HuH-7.5 (cell line): Measurements from ENCODE around the gene IP6K2.
A peak's percentile ranks its signal among the peaks of the same experiment; 100 is the strongest.
"Not testable (repeated sequence)": the region's sequence is repeated elsewhere in the genome, so short reads cannot be mapped to it uniquely, and the experiment has no call there.

ENCODE experiments used
- DNase-seq: peaks from one replicate; pipeline ENCODE4 v3.0.0; 2011; ENCODE audit warnings: low spot score

The IP6K2 gene

DNA sequence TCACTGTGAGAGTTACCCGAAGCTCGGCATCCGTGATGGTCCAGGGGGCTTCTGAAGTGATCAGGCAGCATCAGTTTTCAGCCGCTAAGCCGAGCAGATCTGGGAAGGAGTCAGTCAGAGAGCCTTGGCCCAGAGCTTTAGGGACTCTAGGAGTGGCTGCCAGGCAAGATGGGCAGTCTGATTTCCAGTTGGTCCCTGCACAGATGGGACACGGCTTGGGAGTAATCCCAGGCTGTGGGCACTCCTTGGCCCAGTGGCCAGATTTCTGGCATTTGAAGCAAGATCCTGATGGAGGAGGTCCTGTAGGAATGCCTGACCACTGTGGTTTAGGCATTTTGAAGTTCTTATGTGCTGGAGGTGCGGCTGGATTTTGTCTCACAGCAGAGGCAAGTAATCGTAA, 10.5 kb upstream of the IP6K2 start:
- DNase-seq = no peak

DNA sequence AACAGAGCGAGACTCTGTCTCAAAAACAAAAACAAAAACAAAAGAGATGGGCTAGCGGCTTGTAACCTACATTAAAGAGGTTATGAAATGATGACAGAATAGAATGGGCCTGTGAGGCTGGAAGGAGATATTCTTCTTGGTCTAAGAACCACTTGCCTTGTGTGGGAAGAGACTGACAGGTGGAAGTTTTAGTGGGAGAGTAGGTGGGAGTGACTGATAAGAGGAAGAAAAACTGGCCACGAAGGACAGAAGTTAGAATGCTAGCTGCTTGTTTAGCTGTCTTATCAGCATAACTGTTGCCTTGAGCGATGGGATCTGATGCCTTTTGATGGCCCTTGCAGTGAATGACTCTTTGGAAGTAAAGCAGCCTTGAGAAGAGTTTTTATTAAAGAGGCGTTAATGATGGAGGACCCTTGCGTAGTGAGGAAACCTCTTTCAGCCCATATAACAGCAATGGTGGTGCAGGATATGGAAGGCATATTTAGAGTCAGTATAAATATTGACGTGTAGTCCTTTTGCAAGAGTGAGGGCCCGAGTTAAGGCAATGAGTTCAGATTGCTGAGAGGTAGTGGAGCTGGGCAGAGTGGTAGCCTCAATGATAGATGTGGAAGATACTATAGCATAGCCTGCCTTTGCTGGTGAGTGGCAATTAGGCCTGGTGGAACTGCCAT, 8.3 kb upstream of the IP6K2 start:
- DNase-seq = not testable (repeated sequence)

DNA sequence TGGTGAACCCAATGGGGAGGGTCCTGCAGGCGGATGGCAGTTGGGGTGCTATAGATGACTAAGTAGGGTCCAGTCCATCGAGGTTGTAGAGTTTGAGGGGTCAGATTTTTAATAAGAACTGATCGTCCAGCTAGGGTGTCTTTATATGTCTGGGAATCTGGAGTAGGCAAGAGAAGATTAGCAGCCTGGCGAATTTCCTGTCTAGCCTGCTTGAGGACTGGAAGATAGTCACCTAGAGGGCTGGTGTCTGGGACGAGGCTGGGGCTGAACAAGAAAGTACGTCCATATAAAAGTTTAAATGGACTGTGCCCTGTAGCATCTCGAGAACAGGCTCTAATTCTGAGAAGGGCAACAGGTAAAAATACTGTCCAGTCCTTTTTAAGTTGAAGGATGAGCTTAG, 6.7 kb upstream of the IP6K2 start:
- DNase-seq = no peak

DNA sequence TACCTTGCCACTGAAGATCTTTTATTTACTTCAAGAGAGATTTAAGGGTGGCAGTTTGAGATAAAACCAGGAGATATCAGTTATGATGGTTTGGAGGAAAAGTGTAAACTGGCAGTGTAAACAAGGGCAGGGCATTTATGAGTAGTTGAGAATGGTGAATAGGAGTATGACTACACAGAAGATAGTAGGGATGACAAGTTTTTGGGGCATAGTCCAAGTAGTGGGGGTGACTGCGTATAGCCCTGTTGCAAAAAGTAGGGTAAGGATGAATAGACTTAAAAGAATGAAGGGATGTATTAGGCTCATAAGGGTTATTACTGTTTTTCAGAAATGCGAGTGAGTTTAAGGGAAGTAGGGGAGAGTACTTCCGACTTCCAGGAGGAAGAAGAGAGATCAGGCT, 6.3 kb upstream of the IP6K2 start:
- DNase-seq = not testable (repeated sequence)

DNA sequence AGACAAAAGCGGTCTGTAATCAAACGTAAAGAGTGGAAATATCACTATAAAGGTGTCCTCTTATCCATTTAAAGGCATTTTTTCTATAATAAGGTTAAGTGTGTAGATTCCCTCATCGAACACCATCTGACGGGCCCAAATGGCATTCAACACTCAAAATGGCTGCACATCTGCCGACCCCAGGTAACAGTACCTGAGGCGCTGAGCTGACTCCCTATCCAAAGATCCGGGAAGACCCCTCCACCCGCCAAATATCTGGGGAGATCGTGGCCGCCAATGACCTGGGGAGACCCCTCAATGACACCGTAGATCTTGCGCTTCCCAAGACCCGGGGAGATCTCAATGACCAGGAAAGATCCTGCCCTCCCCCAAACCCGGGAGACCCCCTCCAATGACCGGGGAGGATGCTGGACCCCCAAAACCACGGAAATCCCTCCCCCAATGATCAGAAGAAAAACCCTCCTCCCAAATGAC, 476 bp downstream of the IP6K2 start:
- no peak for DNase-seq

DNA sequence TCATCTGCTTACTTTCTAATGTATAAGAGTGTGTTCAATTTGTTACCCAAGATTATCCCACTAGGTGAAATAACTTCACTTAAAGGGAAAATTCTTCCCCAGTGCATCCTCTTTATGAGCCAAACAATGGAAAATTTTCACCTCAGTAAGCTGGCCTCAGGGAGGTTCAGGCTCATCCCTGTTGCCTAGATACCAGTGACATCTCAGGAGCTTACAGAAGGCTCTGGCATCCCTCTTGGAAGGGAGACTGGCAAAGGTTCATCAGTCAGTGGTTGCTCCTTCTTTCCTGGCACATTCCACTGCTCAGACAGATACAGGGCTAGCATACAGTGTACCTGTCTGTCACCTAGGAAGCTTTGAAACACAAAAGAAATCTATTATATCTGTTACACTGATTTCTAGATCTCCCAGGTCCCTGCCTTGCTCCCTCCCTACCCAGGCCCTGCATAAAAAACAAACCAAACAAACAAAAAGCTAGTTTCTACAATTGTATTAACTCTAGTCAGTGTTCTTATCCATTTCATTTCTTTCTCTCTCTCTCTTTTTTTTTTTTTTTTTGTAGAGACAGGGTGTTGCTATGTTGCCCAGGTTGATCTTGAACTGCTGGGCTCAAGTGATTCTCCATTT, 1.7 kb downstream of the IP6K2 start:
- no peak for DNase-seq

DNA sequence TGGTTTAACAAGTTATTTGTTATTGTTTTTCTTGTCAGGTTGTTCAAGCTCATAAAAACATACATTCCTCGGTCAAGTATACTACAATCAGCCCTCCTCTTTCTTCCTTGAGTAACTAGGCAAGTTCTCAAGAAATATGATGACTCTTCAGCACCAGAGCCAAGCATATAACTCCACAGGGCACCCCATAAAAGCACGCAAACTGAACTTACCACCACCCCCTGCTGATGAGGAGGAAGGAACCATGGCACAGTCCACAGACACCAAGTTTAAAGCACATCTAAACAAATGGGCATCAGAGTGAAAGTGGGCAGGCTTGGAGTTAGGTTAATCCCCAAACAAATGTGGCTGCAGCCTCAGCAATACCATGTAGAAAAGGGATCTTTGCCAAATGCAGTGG, 5.3 kb downstream of the IP6K2 start:
- DNase-seq = no peak

DNA sequence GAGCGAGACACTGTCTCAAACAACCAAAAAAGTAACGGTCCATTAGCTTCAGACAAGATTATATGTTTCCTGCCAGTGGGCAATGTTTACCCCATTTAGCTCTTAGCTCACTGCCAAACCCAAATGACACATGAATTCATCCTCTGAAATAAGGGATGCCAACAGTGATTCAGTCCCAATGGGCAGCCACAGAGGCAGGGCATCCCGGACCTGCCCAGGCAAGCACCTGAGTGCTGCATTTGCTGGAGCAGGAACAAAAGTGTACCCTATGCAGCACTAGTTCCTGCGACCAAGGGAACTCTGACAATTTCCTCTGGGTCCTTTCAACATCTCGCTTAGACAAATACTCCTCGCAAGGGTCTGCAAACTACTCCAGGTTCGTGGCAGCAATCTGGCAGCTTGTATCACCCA, 8.0 kb downstream of the IP6K2 start:
- DNase-seq = no peak

DNA sequence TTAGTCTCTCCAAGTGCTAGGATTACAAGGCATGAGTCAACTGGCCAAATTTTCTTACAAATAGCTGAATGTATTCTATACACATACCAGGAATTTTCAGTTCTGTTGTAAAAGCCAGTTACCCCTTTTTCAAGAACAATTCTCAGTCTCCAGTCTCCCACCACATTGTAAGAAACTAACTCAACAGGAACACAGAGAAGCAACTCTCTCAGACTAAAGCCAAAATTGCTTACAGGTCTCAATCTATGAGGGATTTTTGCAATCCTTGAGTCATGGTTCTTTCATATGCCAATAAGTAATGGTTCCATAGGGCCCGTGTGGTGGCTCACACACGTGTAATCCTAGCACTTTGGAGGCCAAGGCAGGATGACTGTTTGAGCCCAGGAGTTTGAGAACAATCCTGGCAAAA, 8.5 kb downstream of the IP6K2 start:
- DNase-seq = no peak

DNA sequence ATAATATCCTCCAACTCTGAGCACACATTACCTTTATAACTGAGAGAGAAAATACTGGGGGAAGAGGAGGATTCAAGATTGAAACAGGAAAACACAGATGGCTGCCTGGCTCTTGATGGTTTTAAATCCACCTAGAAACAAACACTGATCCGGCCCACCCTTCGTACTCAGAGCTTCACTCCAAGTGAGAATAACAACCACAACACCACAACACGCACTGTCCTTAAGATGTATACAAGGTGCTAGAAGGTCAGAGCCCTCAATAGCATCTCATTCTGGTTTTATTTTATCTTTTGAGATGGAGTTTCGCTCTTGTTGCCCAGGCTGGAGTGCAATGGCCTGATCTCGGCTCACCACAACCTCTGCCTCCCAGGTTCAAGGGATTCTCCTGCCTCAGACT, 9.9 kb downstream of the IP6K2 start:
- DNase-seq = no peak

DNA sequence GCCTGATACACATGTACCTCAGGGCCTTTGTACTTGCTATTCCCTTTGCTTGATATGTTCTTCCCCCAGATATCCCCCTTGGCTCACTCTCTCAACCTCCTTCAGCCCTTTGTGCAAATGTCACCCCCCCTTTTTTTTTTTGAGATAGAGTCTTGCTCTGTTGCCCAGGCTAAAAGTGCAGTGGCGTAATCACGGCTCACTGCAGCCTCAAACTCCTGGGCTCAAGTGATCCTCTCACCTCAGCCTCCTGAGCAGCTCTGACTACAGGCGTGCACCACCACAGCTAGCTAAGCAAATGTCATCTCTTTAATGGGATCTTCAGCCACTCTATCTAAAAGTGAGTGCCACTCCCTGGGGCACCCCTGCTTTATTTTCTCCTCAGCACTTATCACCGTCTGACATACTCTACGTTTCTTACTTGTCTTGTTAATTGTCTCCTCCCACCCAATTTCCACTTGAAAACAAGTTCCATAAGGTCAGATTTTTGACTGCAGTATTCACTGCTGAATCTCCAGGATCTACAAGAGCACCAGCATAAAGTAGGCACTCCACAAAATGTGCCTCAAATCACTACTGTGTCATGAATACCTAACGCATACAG, 14.6 kb downstream of the IP6K2 start:
- no peak for DNase-seq

DNA sequence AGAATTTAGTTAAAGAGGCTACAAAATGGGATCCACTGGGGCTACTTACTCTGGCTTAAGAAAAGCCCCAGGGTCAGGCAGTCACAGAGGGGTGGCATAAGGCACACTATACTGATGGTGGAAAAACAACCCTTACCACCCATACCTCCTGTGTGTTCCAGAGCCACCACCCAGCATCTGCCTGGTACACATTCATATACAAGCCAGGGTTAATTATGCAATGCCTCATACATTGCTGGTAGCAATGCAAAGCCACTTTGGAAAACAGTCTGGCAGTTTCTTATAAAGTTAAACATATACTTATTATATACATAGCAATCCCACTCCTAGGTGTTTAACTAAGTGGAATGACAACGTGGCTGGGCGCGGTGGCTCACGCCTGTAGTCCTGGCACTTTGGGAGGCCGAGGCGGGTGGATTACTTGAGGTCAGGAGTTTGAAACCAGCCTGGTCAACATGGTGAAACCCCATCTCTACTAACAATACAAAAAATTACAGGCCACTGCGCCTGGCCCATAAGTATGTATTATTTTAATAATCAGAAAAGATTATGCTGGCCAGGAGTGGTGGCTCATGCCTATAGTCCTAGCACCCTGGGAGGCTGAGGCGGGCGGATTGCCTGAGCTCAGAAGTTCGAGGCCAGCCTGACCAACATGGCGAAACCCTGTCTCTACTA, 16.2 kb downstream of the IP6K2 start:
- DNase-seq = no peak

DNA sequence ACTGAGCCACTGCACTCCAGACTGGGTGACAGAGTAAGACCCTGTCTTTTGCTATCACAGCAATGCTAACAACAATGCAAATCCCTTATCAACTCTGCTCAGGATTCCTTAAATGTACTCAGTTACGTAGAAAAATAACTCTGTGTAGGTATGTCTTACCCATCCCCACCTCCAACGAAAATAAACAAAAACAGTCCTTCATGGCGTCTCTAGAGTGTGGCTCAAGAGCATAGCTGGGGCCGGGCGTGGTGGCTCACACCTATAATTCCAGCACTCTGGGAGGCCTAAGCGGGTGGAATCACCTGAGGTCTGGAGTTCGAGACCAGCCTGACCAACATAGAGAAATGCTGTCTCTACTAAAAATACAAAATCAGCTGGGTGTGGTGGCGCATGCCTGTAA, 18.1 kb downstream of the IP6K2 start:
- no peak for DNase-seq

DNA sequence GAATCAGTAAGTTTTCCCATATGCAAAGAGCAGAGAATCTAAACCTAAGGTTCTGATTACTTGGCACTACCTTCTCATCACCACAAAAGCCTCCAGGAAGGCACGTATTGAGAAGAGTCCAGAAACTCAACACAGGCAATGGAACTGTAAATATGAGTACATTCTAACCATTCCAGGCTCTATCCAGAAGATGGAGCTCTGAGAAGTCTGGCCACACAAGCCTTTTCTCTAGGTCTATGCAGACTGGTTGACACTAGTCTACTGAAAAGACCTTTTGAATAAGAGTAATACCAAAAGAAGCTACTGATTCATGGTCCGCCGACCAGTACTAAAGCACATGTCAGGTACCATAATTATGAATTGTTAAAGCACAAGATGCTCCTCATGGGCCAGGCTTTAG, 19.1 kb downstream of the IP6K2 start:
- no peak for DNase-seq

DNA sequence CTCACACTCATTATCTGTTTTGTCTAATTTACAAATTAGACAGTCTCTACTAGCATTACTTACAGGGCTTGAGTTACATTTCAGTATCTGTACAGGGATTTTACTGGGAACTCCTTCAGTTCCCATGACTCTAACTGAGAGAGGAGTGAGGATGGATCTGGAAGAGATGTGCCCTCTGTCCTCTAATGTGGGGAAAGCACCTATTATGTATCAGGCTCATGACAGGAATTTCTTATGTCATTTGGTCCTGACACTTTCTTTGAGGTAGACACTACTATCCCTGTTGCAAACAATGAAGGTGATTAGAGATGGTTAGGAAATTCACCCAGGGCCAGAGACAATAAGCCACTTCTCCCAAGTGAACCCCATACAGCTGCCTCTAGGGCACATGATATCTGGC, 20.4 kb downstream of the IP6K2 start:
- peak; percentile 3 for DNase-seq

DNA sequence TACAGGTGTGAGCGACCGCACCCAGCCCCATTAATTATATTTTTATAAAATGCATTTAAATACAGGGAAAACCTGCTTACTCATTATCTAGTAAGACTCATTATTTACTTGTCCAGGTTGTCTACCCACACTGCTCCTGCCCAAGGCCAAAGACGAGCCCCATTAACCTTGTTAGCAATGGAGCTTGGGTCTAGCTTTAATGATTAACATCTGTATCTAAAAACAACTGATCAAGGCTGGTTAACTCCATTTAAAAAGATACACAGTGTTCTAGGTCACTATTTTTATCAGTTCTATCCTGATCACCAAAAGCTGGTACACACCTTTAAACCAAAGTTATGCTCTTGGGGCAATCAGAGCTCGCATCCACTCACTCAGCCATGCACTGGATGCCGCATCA, 20.9 kb downstream of the IP6K2 start:
- peak; percentile 4 for DNase-seq

DNA sequence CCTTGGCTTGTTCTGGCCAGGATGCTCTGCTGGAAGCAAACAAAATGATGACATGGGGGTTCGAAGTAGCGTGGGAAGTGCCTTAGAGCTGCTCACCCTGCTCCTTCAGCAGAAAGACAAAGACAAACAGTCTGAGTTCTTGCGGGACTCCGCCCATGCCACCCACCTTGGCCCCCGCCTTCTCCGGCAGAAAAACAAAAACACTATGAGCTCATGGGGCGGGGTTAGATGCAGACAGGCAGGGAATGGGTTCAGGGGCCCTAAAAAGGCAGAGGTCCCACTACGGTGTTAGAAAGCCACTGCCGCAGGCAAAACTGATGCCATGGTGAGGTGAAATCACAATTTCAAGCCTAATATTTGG, 21.6 kb downstream of the IP6K2 start:
- peak; percentile 4 for DNase-seq

DNA sequence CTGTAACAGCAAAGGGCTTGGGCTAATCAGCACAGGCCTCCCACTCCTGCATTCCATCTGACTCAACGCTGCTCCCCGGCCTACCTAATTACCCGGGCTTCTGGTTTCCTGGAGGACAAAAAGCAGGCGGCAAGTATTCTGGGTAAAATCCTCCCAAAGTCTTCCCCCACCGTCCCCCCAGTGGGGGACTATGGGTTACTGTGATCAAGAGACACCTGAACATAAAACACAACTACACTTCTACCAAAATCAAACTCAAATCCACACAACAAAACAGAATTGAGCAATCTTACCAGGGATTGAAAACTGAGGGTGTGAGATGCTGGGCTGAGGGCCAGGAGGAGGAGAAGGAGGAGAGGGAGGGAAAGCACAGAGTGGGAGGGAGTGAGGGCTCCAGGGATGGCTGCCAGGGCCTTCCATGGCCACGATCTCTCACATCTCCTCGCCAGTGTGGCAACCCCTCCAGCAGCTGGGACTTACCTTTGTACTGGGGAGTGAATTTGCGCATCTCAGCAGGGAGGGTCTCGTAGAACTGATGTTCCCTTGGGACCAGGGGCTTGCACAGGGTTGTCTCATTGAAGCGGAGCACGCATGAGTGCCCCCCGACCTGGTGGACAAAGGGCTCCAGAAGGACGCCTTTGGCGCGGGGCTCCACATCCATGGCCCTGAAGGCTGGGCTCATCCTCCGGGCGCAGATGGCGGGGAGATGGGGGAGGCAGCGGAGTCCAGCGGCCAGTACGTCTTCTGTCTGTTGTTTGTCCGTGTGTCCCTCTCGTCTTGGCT, 22.2 kb downstream of the IP6K2 start:
- DNase-seq = peak; percentile 3

DNA sequence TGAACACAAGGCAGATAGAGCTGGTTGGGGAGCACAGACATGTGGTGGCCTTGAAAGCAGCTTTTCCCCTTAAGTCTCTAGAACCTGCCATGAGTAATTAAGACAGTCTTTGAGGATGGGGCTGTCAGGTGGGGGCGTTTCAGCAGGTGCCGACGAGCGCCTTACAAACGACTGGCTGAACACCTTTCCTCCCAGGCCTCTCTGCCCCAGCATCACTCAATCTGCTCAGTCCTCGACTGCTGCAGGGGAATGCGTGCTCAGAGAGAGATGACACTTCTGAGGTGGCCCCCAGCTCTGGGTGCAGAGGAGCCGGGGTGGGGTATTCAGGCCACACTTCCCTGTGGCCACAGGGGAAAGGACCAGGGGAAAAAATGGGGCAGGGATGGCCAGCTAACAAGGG, 23.2 kb downstream of the IP6K2 start:
- no peak for DNase-seq

DNA sequence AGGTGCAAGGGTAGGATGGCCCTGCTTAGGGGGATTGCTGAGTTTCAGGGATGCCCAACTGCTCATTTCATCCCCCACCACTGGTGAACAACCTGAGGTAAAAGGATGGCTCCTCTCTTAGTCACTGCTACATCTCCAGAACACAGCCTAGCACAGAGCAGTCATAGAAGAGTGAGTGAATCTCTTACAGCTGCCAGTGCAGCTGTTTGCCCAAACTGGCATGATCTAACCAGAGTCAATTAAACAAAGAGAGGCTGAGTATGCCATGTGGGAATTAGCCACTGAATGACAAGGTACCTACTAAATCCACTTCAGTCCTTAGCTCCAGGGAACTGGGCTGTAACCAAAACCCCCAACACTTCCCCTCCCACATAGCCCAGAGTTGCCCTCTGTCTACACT, 24.5 kb downstream of the IP6K2 start:
- peak; percentile 6 for DNase-seq

DNA sequence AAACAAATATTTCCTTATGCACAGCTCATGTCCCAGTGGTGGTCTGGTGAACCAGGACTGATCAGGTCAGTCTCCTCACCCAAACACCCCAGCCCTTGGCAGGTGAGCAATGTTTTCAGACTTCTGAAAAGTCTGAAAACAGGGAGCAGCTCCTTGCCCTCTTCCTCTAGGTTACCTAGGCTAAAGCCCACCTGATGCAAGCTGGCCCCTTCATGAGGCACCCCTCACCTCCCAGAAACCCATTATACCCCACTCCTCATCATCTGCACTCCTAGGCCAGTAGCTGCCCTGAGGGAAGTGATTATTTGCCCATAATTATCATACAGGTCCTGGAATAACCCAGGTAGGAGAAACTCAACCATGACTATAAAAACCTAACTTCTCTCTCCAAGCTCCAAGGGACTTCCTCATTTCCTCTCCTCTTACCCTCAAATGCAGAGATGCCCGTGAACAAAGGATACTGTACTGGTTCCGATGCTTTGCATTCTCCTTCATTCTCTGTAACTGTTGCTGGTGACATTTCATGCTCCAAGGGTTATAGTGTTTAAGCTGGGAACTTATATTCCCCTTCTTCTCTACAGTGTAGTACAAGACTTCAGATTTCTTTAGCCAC, 26.1 kb downstream of the IP6K2 start:
- no peak for DNase-seq

DNA sequence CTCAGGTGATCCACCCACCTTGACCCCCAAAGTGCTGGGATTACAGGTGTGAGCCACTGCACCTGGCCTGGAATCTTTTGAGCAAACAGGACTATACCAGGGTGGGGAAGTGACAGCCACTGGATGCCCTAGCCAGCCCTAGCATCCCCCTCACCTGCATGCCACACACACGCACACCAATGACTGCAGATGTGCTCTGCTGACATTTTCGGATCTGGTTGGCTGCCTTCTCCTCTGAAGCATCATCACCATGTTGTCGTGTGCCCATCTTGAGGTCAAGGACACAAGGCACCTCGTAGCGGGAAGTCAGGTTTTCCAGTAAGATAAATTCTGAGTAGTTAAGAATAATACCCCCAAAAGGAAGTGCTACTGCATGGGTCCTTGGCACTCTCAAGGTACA, 27.6 kb downstream of the IP6K2 start:
- no peak for DNase-seq
